Left ventricle myocardium inferior (tissue), 1 donor: ENCODE data around the gene FTCD. TPM values are rescaled to one million over a fixed set of nuclear protein-coding genes. Genes with fewer than 3 reads are reported as not detected.

Source experiments
- DNase-seq: peaks from one replicate; pipeline ENCODE4 v3.0.0-alpha.2; 2020
- H3K27ac ChIP-seq: fragments of 200-600 bp; replicated peaks from 2 replicates; pipeline ENCODE4 v1.8.0; 2021
- H3K27me3 ChIP-seq: fragments of 200-600 bp; 2 replicates; pipeline ENCODE4 v1.8.0; 2021; ENCODE audit warnings: low read depth
- H3K36me3 ChIP-seq: fragments of 200-600 bp; 2 replicates; pipeline ENCODE4 v1.8.0; 2021
- H3K4me1 ChIP-seq: fragments of 200-600 bp; 2 replicates; pipeline ENCODE4 v1.8.0; 2021
- H3K4me3 ChIP-seq: fragments of 200-600 bp; 2 replicates; pipeline ENCODE4 v1.8.0; 2021; ENCODE audit warnings: mild to moderate bottlenecking, moderate library complexity
- H3K9me3 ChIP-seq: fragments of 200-600 bp; replicated peaks from 2 replicates; pipeline ENCODE4 v1.8.0; 2021
- intact Hi-C: fragments of 100-400 bp; cut with micrococcal nuclease; formaldehyde crosslinking; loops from one replicate; pipeline ENCODE4 v1.11.0; 2022
- total RNA-seq: library from RNA; stranded (reverse); fragmentation: NEBNext Ultra II Directional; extraction: Animal tissue kit (Norgen Biotek cat#: 25700); gene quantifications from one replicate; pipeline ENCODE4 v1.2.1, GENCODE V29; 2021
- TF ChIP-seq, protein P1 (sequence below): fragments of 200-600 bp; IDR thresholded peaks from 2 replicates; pipeline ENCODE4 v1.8.0; 2021; ENCODE audit warnings: antibody characterized with exemption, mild to moderate bottlenecking, borderline replicate concordance
- donor health status: DM: no; HTN: yes; CAD: no; lungs with severe emphysema.

FTCD gene
- total RNA-seq, 1 donor from 2014 or later: 2.2 TPM

DNA sequence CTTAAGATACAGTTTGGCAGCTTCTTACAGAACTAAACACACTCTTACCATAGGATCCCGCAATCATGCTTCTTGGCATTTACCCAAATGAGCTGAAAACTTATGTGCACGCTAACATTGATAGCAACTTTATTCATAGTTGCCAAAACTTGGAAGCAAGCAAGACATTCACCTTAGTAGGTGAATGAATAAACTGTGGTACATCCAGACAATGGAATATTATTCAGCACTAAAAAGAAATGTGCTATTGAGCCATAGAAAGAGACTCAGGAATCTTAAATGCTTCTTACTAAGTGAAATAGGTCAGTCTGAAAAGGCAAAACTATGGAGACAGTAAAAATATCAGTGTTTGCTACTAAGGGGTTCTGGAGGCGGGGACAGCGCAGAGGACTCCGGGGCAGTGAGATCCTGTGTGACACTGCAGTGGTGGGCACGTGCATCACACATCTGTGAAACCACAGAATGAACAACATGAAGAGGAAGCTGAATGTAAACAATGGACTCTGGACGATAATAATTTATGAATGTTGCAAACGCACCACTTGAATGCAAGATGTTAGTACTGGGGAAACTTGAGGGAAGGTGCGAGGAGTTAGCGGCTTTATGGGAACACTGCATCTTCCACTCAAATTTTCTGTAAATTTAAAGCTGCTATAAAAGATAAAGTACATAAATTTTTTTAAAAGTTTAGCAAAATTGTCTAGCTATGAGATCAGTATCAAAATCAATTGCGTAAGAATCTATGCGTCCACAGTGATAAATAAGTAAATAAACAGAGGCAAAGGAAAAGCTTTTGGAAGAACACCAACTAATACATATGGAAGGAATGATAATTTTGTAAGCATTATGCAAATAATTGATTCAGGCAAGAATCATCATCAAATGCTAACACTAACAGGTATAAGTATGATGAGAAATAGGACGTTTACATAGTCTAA is 44.3 kb upstream of the FTCD start:
- Histone ChIP-seq H3K4me3 (no peak overlapping the region), H3K27ac (no peak overlapping the region), H3K36me3 (peaks cover 81% of the 10 kb centered on the region), H3K27me3 (no peaks in the 10 kb centered on the region), H3K4me1 (peaks cover 19% of the 10 kb centered on the region), H3K9me3 (no peaks in the 10 kb centered on the region)
- DNase-seq: no peak
- intact Hi-C loops: no loop called here
- TF ChIP-seq, protein P1, sequence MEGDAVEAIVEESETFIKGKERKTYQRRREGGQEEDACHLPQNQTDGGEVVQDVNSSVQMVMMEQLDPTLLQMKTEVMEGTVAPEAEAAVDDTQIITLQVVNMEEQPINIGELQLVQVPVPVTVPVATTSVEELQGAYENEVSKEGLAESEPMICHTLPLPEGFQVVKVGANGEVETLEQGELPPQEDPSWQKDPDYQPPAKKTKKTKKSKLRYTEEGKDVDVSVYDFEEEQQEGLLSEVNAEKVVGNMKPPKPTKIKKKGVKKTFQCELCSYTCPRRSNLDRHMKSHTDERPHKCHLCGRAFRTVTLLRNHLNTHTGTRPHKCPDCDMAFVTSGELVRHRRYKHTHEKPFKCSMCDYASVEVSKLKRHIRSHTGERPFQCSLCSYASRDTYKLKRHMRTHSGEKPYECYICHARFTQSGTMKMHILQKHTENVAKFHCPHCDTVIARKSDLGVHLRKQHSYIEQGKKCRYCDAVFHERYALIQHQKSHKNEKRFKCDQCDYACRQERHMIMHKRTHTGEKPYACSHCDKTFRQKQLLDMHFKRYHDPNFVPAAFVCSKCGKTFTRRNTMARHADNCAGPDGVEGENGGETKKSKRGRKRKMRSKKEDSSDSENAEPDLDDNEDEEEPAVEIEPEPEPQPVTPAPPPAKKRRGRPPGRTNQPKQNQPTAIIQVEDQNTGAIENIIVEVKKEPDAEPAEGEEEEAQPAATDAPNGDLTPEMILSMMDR: no peak

DNA sequence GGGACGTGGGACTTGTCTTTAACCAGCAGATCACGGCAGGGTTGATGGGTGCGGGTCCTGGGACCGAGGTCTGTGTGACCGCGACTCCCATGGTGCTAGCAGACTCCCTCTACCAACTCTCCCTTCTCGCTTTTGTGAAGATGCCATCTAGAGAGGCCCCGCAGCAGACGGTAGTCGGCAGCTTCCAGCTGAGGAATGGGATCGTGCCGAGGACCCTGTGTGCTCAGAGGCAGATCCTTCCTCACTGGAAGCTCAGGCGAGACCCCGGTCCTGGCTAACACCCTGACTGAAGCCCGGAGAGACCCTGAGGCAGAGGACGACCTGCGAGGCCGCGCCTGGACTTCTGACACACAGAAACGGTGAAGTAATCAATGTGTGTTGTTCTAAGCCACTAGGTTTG is 41.4 kb upstream of the FTCD start:
- H3K27me3 ChIP-seq: no peaks in the 10 kb centered on the region
- no peak overlapping the region for H3K27ac ChIP-seq
- H3K36me3 ChIP-seq: peaks cover 83% of the 10 kb centered on the region
- H3K4me1 ChIP-seq: no peaks in the 10 kb centered on the region
- peak; percentile 9 for DNase-seq
- H3K9me3 ChIP-seq: no peaks in the 10 kb centered on the region
- intact Hi-C loops: no loop called here
- TF ChIP-seq, protein P1: no peak
- no peak overlapping the region for H3K4me3 ChIP-seq

DNA sequence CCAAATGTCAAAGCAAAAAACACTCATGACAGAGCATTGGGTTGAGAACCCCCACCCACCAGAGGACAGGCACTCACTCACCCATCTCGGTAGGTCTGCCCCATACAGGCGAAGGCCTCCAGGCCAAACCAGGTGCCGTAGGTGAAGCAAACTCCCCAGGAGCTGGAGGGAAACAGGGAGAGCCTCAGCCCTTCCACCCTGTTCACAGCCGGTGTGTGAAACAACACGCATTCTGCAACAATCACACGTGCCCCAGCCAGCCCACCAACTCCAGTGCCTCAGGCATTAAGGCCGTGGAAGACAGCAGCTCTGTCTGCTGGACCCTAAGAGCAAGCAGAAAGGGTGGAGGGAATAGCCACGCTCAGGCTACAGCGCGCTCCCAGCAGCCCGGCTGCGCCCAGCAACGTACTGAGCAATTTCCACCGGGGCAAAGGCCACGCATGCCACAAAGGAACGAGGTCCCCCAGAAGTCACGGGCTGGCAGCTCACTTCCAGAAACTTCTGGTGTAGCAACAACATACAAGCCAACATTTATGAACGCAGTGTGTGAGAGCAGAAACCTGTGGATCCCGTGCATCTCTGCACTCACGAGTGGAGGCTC is 40.3 kb upstream of the FTCD start:
- intact Hi-C loops: no loop called here
- TF ChIP-seq, protein P1: no peak
- peak; percentile 5 for DNase-seq
- Histone ChIP-seq H3K9me3 (no peaks in the 10 kb centered on the region), H3K4me3 (no peak overlapping the region), H3K36me3 (peaks cover 91% of the 10 kb centered on the region), H3K27ac (no peak overlapping the region), H3K27me3 (no peaks in the 10 kb centered on the region), H3K4me1 (peaks cover 10% of the 10 kb centered on the region)

DNA sequence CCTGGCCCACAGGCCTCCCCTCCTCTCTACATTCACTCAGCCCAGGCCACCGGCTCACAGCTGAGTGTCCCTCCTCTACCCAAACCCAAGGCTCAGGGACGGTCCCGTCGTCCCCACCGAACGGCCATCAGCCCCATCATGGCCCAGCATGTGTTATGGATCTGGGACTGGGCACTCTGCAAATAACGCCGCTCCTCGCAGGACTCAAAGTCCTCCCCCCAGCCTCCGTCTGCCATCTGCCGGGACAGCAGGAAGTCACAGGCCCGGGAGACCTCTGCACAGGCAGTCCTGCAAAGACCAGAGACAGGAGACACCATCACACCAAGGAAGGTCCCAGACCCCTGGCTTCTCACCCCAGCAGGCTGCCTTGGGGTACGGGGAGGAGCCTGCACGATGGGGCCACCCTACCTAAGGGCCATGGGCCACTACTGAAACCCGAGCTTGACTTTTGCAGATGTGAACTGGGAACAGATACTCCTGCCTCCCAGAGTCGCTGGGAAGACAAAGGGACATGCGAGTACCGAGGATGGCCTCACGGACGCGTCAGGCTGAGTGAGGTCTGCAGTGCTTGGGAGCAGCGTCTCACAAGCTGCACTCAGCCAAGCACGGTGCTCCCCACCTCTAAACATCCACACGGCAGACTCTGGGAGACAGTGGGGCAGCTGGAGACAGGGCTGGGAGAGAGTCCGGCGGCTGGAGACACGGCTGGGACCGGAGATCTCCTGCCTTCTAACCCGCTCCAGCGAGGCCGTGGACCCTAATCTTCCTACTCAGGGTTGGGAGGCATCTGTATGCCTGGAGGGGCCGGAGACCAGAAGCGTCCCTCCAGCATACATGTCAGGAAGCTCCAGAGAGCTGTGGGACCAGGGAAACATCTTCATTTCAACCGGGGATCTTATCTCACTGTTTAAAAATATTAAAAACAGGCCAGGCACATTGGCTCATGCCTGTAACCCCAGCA is 39.3 kb upstream of the FTCD start:
- TF ChIP-seq, protein P1: no peak
- no peak overlapping the region for H3K27ac ChIP-seq
- peak; percentile 7 for DNase-seq

DNA sequence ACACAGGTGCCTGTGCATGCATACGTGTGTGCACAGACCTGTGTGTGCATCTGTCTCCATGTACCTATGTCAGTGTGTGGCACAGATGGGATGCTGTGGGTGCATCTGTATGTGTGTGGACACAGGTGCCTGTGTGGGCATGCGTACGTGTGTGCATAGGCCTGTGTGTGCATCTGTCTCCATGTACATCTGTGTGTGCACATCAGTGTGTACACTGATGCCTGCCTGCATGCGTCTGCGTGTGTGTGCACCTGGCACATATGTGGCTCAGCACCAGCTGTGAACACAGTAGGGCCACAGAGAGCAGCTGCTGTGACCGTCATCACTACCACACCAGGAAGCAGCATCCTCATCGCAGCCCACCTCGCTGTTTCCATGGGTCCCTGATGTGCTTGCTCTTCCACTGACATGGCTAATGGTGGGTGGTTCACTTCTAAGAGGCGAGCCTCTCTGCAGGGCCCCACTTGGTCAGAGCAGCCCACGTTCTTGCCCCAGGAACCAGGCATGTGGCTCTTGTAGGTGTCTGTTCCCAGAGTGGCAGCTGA is 38.5 kb upstream of the FTCD start:
- H3K9me3 ChIP-seq: no peaks in the 10 kb centered on the region
- DNase-seq: no peak
- TF ChIP-seq, protein P1: no peak
- no peak overlapping the region for H3K27ac ChIP-seq
- no peaks in the 10 kb centered on the region for H3K27me3 ChIP-seq
- intact Hi-C loops: no loop called here
- H3K4me3 ChIP-seq: no peak overlapping the region
- peaks cover 28% of the 10 kb centered on the region for H3K4me1 ChIP-seq
- H3K36me3 ChIP-seq: peaks cover 77% of the 10 kb centered on the region

More for the DNA sequence above, 39.3 kb upstream of the FTCD start:
- Histone ChIP-seq H3K36me3 (peaks cover 85% of the 10 kb centered on the region), H3K4me3 (no peak overlapping the region), H3K4me1 (peaks cover 21% of the 10 kb centered on the region), H3K9me3 (no peaks in the 10 kb centered on the region), H3K27me3 (no peaks in the 10 kb centered on the region)
- intact Hi-C loops: no loop called here
